ENCODE measurements around the gene TAF4.

The TAF4 gene

GRCh38 chr20:62021793-62022385, 43.8 kb downstream of the TAF4 start:
- no peak for DNase-seq (ENCODE audit: low spot score)

- no peak for DNase-seq (ENCODE audit: low spot score)
Measured at GRCh38 chr20:62020935-62021701, 44.6 kb downstream of the TAF4 start.

GRCh38 chr20:62019881-62020492, 45.7 kb downstream of the TAF4 start:
- DNase-seq (ENCODE audit: low spot score): no peak

GRCh38 chr20:62019144-62019805, 46.4 kb downstream of the TAF4 start:
- DNase-seq (ENCODE audit: low spot score): no peak

GRCh38 chr20:62018437-62019143, 47.1 kb downstream of the TAF4 start:
- DNase-seq (ENCODE audit: low spot score): no peak

GRCh38 chr20:62015540-62016288, 50.0 kb downstream of the TAF4 start:
- no peak for DNase-seq (ENCODE audit: low spot score)

GRCh38 chr20:62014889-62015537, 50.7 kb downstream of the TAF4 start:
- no peak for DNase-seq (ENCODE audit: low spot score)

GRCh38 chr20:62014488-62014775, 51.2 kb downstream of the TAF4 start:
- no peak for DNase-seq (ENCODE audit: low spot score)

- DNase-seq (ENCODE audit: low spot score): no peak
Measured at GRCh38 chr20:62012631-62013030, 53.0 kb downstream of the TAF4 start.

GRCh38 chr20:62011938-62012534, 53.6 kb downstream of the TAF4 start:
- DNase-seq (ENCODE audit: low spot score): no peak

- no peak for DNase-seq (ENCODE audit: low spot score)
Measured at GRCh38 chr20:62011403-62011790, 54.3 kb downstream of the TAF4 start.

GRCh38 chr20:62010551-62011402, 54.9 kb downstream of the TAF4 start:
- DNase-seq (ENCODE audit: low spot score): peak; percentile 68

GRCh38 chr20:62009869-62010445, 55.7 kb downstream of the TAF4 start:
- DNase-seq (ENCODE audit: low spot score): no peak

GRCh38 chr20:62009322-62009721, 56.4 kb downstream of the TAF4 start:
- no peak for DNase-seq (ENCODE audit: low spot score)

GRCh38 chr20:62008643-62009183, 57.0 kb downstream of the TAF4 start:
- no peak for DNase-seq (ENCODE audit: low spot score)

GRCh38 chr20:62007127-62007647, 58.5 kb downstream of the TAF4 start:
- no peak for DNase-seq (ENCODE audit: low spot score)

GRCh38 chr20:62006482-62006881, 59.2 kb downstream of the TAF4 start:
- no peak for DNase-seq (ENCODE audit: low spot score)

GRCh38 chr20:62004614-62005013, 61.1 kb downstream of the TAF4 start:
- no peak for DNase-seq (ENCODE audit: low spot score)

Data from CD4-positive, alpha-beta T cell treated with Interleukin-2 at 100 ng/mL for 4 hours (primary cell).